Cardiac fibroblast (primary cell): ENCODE results near the gene CHST15.

ENCODE experiments used
- DNase-seq, 2 donors: peaks; one replicate each; pipeline versions ENCODE4 v3.0.0 to v3.0.0-alpha.2; 2010; ENCODE audit warnings: low read depth in 2 of 2
- H3K4me3 ChIP-seq, 2 donors: replicated peaks in 1 of 2; 1 replicate in 1 of 2; 2 replicates in 1 of 2; pipeline ENCODE4 v1.5.1; 2011; ENCODE audit warnings: low read depth in 2 of 2, low read length in 2 of 2, mild to moderate bottlenecking in 2 of 2, moderate library complexity in 1 of 2
- CTCF ChIP-seq: IDR thresholded peaks from one replicate; pipeline ENCODE4 v1.5.1; 2011; ENCODE audit warnings: low read depth, mild to moderate bottlenecking, low read length, inconsistent platforms

The CHST15 gene

DNA sequence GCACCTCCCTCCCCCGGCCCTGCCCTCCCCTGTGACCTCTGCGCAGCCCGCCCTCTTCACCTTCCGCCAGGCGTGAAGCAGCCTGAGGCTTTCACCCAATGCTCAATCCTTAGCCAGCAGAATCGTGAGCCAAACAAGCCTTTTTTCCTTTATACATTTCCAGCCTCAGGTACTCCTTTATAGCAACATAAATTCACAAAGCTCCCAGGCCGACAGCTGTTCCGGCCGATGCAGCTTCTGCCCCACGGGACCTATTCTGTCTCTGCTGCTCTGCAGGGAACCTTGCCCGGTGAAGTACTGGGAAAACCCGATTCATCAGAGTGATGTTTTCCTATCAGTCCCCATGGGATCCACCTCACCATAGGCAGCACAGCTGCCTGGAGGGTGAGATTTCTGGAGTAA is 87.4 kb downstream of the CHST15 start:
- no peak overlapping the region for H3K4me3 ChIP-seq
- peak in 1 of 2 donors; percentile 52 for DNase-seq
- TF ChIP-seq CTCF, result no peak

DNA sequence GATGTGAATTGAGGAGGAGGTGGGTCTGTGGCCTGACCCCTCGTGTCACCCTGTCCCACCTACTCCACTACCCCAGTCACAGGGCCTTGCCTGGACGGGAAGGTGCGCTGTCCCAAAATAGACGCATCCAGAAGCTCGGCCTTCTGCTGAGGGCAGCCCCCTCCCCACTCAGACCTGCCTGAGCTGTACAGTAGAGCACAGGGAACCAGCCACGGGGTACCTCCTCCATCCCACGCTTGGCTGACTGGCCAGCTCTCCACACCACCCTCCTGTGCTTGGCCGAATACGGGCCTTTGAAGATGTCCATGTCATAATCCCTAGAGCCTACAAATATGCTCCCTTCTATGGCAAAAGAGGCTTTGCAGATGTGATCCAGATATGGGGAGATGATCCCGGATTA is 88.3 kb downstream of the CHST15 start:
- DNase-seq, result no peak
- no peak for TF ChIP-seq CTCF
- no peak overlapping the region for H3K4me3 ChIP-seq

- TF ChIP-seq CTCF, result no peak
- H3K4me3 ChIP-seq, result no peak overlapping the region
- DNase-seq, result no peak
Measured at GRCh38 chr10:124004663-124005004, 88.8 kb downstream of the CHST15 start.

GRCh38 chr10:124003871-124004662 is 89.3 kb downstream of the CHST15 start:
- TF ChIP-seq CTCF, result no peak
- no peak for DNase-seq
- H3K4me3 ChIP-seq, result no peak overlapping the region

GRCh38 chr10:124003481-124003870 is 89.9 kb downstream of the CHST15 start:
- no peak for DNase-seq
- no peak overlapping the region for H3K4me3 ChIP-seq
- no peak for TF ChIP-seq CTCF

DNA sequence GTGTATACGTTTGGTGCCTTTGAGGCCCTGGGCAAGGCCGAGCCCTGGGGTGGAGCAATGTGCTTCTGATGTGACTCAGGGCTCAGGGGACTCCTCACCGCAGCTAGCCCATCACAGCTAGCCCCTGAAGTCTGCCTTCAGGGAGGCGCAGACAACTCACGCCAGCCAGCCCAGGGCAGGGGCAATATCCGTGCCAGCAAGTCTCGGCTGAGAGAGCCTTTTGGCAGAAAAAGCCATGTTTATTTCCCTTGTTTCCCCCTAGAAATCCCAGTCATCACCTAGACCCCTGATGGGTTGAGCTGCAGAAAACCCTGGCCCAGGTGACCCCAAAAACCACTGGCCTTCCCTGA is 90.4 kb downstream of the CHST15 start:
- TF ChIP-seq CTCF, result no peak
- H3K4me3 ChIP-seq, result no peak overlapping the region
- DNase-seq, result no peak

DNA sequence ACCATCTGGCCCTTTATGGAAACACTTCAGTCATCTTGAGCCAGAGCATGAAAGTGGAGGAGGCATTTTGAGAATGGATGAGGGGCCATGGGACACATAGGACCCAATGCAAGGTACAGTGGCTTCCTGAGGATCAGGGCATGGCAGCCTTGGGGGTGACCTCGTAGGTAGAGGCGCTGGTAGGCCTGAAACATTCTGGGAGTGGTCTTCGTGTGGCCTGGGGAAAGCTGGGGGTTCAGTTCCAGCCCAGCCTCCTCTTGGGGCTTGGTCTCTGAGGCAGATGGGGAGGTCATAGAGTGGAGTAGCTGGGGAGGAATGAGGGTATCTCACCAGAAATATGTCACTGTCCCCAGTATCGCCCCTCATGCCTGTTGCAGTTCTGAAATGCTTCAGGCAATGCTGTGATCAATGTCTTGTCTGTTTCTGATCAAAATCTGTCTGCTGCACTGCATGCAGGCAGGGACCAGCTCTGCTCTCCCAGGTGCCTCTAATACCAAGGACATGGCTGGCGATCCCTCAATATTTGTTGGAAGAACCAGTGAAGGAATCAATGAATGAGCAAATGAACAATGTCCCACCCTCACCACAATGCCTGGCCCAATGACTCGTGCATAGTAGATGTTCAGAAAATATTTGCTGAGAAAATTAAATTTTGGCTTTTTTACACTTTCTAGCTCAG is 90.9 kb downstream of the CHST15 start:
- TF ChIP-seq CTCF, result no peak
- H3K4me3 ChIP-seq, result no peak overlapping the region
- no peak for DNase-seq
